Nephron (organoid): ENCODE measurements around the gene TMEM127.
A peak's percentile ranks its signal among the peaks of the same experiment; 100 is the strongest.
"Not testable (repeated sequence)": the region's sequence is repeated elsewhere in the genome, so short reads cannot be mapped to it uniquely, and the experiment has no call there.

Source experiments
- H3K27ac Mint-ChIP-seq, 3 experiments: 2 replicates each; pipeline ENCODE4 v1.8.0; 2020; ENCODE audit warnings: mixed read lengths in 3 of 3, mild to moderate bottlenecking in 2 of 3, moderate library complexity in 1 of 3
- H3K27me3 Mint-ChIP-seq: 2 replicates; pipeline ENCODE4 v1.8.0; 2021; ENCODE audit warnings: low read depth, mild to moderate bottlenecking, moderate library complexity, mixed read lengths
- H3K36me3 Mint-ChIP-seq: 2 replicates; pipeline ENCODE4 v1.8.0; 2020; ENCODE audit warnings: low read depth, mixed read lengths
- H3K4me1 Mint-ChIP-seq: 2 replicates; pipeline ENCODE4 v1.8.0; 2020; ENCODE audit warnings: mixed read lengths
- H3K4me3 Mint-ChIP-seq, 3 experiments: 2 replicates each; pipeline ENCODE4 v1.8.0; 2020; ENCODE audit warnings: mild to moderate bottlenecking in 3 of 3, mixed read lengths in 3 of 3, moderate library complexity in 2 of 3
- H3K9me3 Mint-ChIP-seq: 2 replicates; pipeline ENCODE4 v1.8.0; 2020; ENCODE audit warnings: mixed read lengths
- TF ChIP-seq, protein P1 (sequence below), 3 experiments: fragments of 200-600 bp; sonication (generic); IDR thresholded peaks; one replicate each; pipeline ENCODE4 v1.5.0; 2021; ENCODE audit warnings: antibody characterized with exemption in 3 of 3; ENCODE audit not compliant: unreplicated experiment in 3 of 3

The TMEM127 gene

DNA sequence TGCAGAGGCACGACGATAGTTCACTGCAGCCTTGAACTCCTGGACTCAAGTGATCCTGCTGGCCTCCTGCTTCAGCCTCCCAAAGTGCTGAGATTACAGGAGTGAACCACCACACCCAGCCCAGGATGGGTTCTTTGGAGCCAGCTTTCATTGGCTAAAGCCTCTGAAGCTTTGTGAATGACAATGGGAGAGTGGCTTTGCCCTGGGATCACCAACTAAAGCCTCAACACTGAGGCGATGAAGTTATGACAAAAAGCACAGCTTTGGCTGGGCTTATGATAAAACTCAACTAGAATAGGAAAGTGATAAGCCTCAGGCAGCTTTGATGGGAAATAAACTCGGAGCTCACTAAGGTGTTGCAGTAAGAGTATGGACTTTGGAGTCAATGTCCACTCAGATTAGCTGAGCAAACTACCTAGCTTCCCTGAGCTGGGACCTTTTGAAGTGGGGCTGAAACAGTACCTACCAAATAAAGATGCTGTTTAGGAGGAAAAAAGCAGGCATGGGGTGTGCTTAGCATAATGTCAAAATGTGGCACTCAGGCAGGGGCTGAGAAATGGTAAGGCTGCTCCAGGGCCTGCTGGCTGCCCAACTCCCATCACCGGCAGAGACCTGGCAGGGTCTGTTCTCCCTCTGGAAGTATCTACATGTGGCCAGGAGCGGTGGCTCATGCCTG, 4.3 kb downstream of the TMEM127 start:
- H3K27ac Mint-ChIP-seq = no peak overlapping the region
- H3K4me3 Mint-ChIP-seq = no peak overlapping the region
- no peaks in the 10 kb centered on the region for H3K27me3 Mint-ChIP-seq
- peaks cover 52% of the 10 kb centered on the region for H3K4me1 Mint-ChIP-seq
- peaks cover 11% of the 10 kb centered on the region for H3K36me3 Mint-ChIP-seq
- no peaks in the 10 kb centered on the region for H3K9me3 Mint-ChIP-seq
- TF ChIP-seq, protein P1, sequence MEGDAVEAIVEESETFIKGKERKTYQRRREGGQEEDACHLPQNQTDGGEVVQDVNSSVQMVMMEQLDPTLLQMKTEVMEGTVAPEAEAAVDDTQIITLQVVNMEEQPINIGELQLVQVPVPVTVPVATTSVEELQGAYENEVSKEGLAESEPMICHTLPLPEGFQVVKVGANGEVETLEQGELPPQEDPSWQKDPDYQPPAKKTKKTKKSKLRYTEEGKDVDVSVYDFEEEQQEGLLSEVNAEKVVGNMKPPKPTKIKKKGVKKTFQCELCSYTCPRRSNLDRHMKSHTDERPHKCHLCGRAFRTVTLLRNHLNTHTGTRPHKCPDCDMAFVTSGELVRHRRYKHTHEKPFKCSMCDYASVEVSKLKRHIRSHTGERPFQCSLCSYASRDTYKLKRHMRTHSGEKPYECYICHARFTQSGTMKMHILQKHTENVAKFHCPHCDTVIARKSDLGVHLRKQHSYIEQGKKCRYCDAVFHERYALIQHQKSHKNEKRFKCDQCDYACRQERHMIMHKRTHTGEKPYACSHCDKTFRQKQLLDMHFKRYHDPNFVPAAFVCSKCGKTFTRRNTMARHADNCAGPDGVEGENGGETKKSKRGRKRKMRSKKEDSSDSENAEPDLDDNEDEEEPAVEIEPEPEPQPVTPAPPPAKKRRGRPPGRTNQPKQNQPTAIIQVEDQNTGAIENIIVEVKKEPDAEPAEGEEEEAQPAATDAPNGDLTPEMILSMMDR (IDR thresholded peaks at IDR 0.05; ENCODE audit: unreplicated experiment in 3 of 3) = no peak

DNA sequence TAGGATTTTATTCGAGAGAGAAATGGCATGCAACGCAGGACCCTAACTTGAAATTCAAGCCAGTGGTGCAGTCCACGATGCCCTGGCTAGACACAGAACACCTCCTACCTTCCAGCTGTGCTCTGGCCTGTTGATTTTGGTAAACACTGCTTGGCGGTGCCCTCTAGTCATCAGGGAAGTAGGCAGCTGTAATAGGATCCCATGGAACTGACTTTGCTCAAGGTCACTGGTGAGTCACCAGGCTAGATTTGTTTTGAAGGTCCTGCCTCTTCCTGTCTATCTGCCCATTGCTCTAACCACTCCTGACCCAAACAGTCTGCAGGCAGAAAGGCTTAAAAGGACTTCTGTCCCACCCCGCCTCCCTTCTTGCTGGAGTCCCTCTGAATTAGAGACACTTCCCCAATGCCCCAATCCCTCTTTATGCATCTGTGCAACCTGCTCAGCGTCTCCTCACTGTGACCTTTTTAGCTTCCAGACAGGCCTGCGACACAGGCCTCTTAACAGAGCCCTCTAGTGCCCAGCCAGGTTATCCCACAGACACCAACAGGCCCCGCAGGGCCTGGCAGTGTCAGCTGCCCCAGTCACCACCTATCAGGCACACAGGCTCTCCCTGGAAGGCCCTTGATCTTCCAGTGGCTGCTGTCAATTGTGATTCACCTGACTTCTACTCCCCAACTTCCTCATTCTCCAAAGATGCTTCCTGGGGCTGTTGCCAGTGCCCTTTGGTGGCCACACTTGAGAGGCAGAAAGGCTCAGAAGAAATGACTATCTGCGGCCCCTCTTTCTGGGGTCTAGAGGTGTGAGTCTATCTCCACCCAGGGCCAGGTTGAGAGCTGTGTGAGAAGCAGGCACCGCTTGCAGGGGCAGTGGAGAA, 5.2 kb downstream of the TMEM127 start:
- Mint-ChIP-seq H3K27me3 (no peaks in the 10 kb centered on the region), H3K4me1 (peaks cover 49% of the 10 kb centered on the region), H3K4me3 (peak overlapping the region in 2 of 3 experiments; percentile 7 to 57), H3K27ac (peak overlapping the region; percentile 40 to 92 (median 89)), H3K36me3 (peaks cover 9% of the 10 kb centered on the region), H3K9me3 (no peaks in the 10 kb centered on the region)
- TF ChIP-seq, protein P1 (IDR thresholded peaks at IDR 0.05; ENCODE audit: unreplicated experiment in 3 of 3) = peak in 2 of 3 experiments; percentile 17 to 30

DNA sequence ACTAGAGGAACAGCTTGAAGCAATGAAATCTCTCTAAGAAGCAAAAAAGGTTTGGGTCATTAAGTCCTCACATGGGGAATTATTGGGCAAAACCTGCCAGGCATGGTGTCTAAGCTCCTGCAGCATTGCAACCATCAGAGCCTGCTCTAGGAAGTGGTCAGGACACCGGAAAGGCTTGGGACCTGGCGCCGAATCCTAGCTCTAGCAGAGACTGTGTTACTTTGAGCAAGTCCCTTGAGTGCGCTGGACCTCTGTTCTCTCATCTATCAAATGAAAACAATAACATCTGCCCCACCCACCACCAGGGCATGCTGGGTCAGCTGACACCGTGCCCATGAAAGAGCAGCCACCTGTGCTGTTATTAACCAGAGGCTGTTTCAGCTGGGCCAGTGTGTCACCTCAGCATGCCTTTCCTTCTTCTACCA, 6.3 kb downstream of the TMEM127 start:
- TF ChIP-seq, protein P1 (IDR thresholded peaks at IDR 0.05; ENCODE audit: unreplicated experiment in 3 of 3) = no peak
- H3K36me3 Mint-ChIP-seq = peaks cover 14% of the 10 kb centered on the region
- H3K27me3 Mint-ChIP-seq = no peaks in the 10 kb centered on the region
- no peak overlapping the region for H3K4me3 Mint-ChIP-seq
- H3K27ac Mint-ChIP-seq = peak overlapping the region; percentile 71 to 92 (median 89)
- no peaks in the 10 kb centered on the region for H3K9me3 Mint-ChIP-seq
- peaks cover 45% of the 10 kb centered on the region for H3K4me1 Mint-ChIP-seq

DNA sequence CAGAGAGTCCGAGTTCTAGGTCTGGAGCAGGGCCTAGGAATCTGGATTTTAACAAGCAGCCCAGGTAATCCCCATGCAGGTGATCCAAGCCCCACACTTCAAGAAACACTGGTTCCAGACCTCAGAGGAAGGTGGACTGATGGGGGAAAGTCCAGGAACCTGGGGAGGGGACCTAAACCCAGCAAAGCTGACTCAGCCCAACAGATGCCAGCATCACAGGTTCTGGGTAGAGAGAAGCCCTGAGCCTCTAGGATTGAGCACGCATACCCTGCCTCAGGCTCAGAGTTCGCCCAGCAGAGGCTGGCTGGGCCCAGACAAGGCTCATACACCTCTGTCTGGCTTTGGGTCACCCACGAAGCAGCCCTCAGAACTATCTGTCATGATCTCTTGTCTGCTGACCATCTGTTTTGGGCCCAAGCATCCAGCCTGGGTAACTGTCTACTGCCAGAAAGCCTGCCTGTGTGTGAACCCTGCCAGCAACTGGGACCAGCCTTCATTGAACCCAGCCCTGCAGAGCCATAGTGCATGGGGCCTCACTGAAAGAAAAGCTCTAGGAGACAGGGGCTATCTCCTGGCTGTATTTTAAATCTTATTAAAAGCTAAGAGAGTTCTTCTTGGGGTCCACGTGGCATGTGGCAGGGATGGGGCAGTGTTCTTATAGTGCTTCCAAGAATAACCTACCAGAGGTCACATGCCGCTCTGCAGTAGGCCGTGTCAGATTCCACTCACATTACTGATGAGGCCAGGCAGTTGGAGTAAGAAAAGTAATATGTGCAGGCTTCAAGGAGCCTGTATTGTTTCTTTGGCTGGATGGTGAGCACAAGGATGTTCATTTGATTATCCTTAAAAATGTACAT, 7.4 kb downstream of the TMEM127 start:
- TF ChIP-seq, protein P1 (IDR thresholded peaks at IDR 0.05; ENCODE audit: unreplicated experiment in 3 of 3) = no peak
- H3K27ac Mint-ChIP-seq = peak overlapping the region in 2 of 3 experiments; percentile 71 to 89
- no peaks in the 10 kb centered on the region for H3K27me3 Mint-ChIP-seq
- no peaks in the 10 kb centered on the region for H3K9me3 Mint-ChIP-seq
- H3K4me1 Mint-ChIP-seq = peaks cover 34% of the 10 kb centered on the region
- peak overlapping the region in 1 of 3 experiments; percentile 25 for H3K4me3 Mint-ChIP-seq
- H3K36me3 Mint-ChIP-seq = peaks cover 23% of the 10 kb centered on the region

DNA sequence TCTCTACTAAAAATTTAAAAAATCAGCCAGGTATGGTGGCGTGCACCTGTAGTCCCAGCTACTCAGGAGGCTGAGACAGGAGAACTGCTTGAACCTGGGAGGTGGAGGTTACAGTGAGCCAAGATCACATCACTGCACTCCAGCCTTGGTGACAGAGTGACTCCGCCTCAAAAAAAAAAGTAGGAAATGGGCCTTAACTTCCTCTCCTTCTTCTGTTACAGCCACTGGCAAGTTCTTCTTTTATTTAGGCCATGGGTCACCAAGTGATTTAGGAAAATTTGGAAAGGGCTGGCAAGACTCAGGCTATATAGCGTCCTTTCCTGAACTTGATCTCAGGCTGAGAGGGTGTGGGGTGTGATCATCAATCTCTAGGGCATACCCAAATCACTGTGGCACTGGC, 8.1 kb downstream of the TMEM127 start:
- not testable (repeated sequence) for H3K27ac Mint-ChIP-seq, H3K4me3 Mint-ChIP-seq, H3K9me3 Mint-ChIP-seq, H3K27me3 Mint-ChIP-seq
- Mint-ChIP-seq H3K36me3 (peaks cover 26% of the 10 kb centered on the region), H3K4me1 (peaks cover 32% of the 10 kb centered on the region)
